Endothelial cell of umbilical vein (primary cell): ENCODE results near the gene NLRC3.

Experiments used
- EZH2 ChIP-seq: IDR thresholded peaks from 2 replicates; pipeline ENCODE4 v1.6.1; 2012; ENCODE audit warnings: borderline replicate concordance, low read depth, mild to moderate bottlenecking, moderate library complexity, low read length, inconsistent platforms; ENCODE audit not compliant: severe bottlenecking
- POLR2A ChIP-seq: IDR thresholded peaks from 2 replicates; pipeline ENCODE4 v1.6.1; 2012; ENCODE audit warnings: low read depth, mild to moderate bottlenecking, control low read depth, low read length
- TF ChIP-seq, protein P1 (sequence below), 2 donors: IDR thresholded peaks; 1 replicate in 1 of 2; 2 replicates in 1 of 2; pipeline ENCODE4 v1.5.1; 2011; ENCODE audit warnings: low read length in 2 of 2, mild to moderate bottlenecking in 2 of 2, moderate library complexity in 2 of 2, control low read depth in 1 of 2, inconsistent platforms in 1 of 2, low read depth in 1 of 2; ENCODE audit not compliant: insufficient read depth in 1 of 2; ENCODE audit errors: extremely low read depth in 1 of 2

DNA sequence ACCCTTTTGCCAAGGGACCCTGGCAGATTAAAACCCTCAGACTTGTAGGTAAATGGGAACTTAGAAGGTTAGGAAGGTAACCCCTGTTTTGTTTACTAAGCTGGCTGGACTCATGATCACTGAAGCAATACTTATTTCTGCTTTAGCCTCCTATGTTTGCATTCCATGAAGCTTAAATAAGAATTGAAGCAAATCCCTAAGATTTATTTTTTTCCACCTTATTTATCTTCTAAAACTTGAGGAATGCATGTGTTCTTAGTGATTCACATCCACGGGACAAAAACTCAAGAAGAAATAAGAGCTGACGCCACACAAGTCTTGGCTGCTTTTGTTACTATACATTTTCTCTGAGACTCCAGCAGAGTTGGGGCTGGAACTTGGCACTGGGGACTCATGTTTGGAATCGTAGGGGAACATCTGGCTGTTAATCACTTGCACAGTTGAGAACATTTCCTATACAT is 40.9 kb downstream of the NLRC3 start:
- TF ChIP-seq, protein P1, sequence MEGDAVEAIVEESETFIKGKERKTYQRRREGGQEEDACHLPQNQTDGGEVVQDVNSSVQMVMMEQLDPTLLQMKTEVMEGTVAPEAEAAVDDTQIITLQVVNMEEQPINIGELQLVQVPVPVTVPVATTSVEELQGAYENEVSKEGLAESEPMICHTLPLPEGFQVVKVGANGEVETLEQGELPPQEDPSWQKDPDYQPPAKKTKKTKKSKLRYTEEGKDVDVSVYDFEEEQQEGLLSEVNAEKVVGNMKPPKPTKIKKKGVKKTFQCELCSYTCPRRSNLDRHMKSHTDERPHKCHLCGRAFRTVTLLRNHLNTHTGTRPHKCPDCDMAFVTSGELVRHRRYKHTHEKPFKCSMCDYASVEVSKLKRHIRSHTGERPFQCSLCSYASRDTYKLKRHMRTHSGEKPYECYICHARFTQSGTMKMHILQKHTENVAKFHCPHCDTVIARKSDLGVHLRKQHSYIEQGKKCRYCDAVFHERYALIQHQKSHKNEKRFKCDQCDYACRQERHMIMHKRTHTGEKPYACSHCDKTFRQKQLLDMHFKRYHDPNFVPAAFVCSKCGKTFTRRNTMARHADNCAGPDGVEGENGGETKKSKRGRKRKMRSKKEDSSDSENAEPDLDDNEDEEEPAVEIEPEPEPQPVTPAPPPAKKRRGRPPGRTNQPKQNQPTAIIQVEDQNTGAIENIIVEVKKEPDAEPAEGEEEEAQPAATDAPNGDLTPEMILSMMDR (IDR thresholded peaks at IDR 0.05; ENCODE audit: extremely low read depth in 1 of 2, insufficient read depth in 1 of 2, low read depth in 1 of 2, low read length in 2 of 2), result no peak
- no peak for TF ChIP-seq EZH2
- TF ChIP-seq POLR2A, result no peak
